T-helper 9 cell (primary cell): ENCODE measurements around the gene RAD18.

Experiments used
- DNase-seq: peaks from one replicate; pipeline ENCODE4 v3.0.0-alpha.2; 2020

Gene RAD18

GRCh38 chr3:8984526-8984925 is 21.3 kb upstream of the RAD18 start:
- no peak for DNase-seq

DNA sequence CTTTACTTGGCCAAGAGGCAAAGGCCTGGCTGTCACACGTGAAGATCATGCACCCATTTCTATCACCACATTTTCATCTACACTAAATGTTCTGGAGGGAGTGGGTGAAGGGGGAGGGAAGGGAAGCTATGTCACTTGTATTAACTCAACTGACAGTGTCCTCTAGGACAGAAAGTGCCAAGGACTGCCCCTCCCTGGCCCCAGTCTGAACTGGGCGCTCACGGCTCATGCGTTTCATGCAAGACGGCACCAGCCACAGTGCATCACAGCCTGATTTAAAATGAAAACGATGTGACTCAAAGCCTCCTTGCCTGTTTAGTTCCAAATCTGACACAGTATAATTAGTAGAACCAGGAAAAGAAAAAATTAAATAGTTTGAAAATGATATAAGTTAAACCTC is 20.8 kb upstream of the RAD18 start:
- no peak for DNase-seq

GRCh38 chr3:8983591-8983990 is 20.3 kb upstream of the RAD18 start:
- no peak for DNase-seq

DNA sequence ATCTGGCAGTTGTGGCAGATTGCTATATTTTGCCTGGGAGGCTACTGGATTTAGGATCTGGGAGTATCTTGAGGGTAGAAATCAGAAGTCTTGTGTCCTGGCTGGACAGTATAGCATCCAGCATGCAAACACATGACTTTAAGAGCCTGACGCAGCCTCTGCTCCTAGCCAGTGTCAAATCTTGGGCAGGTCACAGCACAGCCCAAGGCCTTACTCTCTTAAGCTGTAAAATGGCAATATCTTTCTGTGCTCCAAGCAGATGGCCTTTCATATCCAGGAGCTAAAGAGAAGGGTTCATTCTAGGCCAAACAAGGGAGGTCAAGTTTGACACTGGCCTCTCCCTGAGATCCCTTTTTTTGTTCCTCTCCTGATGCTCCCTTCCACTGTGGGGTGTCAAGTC is 19.8 kb upstream of the RAD18 start:
- DNase-seq = no peak

DNA sequence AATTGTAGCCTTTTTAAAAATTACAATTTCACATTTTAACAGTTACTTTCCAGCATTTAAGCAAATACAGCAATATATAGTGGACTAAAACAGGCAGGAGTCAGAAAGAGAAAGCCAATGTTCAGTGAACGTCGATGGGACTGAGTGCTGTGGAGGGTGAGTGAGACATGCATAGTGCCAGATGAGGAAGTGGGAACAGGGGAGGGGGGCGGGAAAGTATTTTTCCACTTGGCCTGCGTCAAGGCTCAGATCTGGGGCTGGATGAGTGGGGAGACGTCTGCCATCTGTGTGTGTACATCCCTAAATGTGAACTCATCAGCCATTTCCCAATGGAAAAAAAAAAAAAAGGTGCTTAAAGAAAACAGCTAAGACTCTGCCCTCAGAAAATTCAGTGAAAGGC is 19.2 kb upstream of the RAD18 start:
- DNase-seq = no peak

- no peak for DNase-seq
Measured at GRCh38 chr3:8981700-8982099, 18.4 kb upstream of the RAD18 start.

- DNase-seq = no peak
Measured at GRCh38 chr3:8981296-8981695, 18.0 kb upstream of the RAD18 start.

DNA sequence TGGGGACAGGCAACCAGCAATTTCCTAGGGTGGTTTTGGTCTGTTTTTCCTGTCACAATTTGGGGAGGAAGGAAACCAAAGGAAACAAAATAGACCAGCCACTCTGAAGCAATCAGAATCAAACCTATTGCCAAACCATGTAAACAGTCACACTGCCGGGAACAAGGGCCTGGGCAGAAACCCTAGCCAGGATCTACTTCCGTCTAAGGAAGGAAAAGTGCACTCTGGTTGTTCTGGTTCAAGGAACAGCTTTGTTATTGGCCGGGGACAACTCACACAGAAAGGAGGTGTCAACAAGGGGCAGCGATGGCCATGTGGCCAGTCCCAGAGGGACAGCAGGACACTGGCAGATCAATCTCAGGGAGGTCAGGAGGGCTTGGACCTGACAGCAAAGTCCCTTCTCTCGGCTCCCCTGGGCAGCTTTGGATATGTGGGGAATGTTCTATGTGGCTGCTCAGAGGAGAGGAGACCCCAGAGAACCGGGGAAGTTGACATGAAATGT is 17.5 kb upstream of the RAD18 start:
- no peak for DNase-seq

DNA sequence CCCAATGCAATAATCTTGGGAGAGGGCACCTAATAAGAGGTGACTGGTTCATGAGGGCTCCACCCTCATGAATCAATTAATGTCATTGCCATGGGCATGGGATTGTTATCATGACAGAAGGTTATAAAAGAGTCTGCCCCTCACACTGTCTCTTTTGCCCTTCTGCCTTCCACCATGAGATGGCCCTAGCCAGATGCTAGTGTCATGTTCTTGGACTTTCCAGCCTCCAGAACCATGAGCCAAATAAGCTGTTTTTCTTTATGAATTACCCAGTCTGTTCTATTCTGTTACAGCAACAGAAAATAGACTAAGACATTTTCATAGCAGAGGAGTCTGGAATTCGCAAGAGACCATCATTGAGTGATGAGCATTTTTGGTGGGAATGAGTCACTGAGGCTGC is 16.0 kb upstream of the RAD18 start:
- DNase-seq = no peak

- DNase-seq = no peak
Measured at GRCh38 chr3:8978551-8978950, 15.3 kb upstream of the RAD18 start.

GRCh38 chr3:8976540-8977182 is 13.4 kb upstream of the RAD18 start:
- DNase-seq = no peak

- no peak for DNase-seq
Measured at GRCh38 chr3:8975081-8976020, 12.1 kb upstream of the RAD18 start.

- no peak for DNase-seq
Measured at GRCh38 chr3:8974458-8974857, 11.2 kb upstream of the RAD18 start.

DNA sequence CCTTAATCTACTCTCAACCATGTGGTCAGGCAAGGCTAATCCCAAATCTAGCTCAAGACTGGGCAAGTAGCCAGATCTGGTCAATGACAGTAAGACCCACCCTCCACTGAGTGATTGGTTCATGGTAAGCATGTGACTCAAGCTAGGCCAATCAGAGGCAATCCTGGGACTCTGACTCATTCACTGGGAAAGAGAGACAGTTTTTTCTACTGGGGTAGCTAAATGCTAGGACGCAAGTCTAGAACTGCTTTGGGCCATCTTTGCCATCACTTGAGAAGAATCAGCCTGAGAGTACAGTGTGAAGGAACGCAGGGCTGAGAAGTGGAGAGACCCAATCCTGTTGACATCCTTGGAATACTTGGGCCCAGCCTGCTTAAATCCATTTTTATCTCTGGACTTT is 9.4 kb upstream of the RAD18 start:
- DNase-seq = no peak

GRCh38 chr3:8970971-8971589 is 7.8 kb upstream of the RAD18 start:
- peak; percentile 71 for DNase-seq

DNA sequence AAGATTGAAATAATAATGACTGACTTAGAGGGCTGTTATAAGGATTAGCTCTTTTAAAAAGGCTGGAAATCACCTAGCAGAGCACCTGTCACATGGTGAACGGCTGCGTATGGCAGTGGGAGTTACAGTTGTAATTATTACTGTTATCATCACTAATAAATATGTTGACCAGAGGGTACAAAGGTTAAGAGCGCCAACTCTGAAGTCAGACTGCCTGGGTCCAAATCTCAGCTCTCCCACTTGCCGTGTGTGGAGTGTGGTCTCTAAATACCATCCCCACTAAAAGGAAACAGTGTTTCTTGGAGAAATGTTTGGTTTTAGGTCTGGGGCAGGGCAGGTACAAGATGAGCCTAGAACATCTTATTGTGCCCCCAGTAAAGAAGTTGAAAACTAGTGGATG is 6.0 kb upstream of the RAD18 start:
- no peak for DNase-seq

DNA sequence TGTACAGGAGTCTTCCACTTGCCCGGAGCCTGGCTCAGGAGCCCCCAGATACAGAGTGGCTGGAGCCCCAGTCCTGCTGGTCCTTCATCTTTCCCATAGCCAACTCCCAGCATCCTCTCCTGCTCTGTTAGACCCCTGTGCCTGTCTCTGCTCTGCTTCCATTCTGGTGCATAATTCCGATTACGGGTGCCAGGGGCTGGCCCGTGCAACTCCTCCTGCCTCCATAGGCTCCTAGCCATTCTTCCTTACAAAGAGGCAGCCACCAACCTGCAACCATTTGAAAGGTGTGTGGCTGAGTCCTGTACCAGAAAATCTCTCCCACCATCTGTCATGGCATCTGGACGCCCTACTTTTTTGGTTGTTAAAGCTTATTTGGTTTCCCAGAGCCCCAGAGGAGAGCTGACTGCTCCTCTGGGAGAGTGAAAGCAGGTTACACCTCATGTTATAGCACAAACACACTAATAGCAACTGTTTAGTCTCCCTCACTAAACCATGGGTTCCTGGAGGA is 5.2 kb upstream of the RAD18 start:
- DNase-seq = no peak

GRCh38 chr3:8967553-8967952 is 4.3 kb upstream of the RAD18 start:
- DNase-seq = no peak

GRCh38 chr3:8966820-8967348 is 3.6 kb upstream of the RAD18 start:
- DNase-seq = no peak

DNA sequence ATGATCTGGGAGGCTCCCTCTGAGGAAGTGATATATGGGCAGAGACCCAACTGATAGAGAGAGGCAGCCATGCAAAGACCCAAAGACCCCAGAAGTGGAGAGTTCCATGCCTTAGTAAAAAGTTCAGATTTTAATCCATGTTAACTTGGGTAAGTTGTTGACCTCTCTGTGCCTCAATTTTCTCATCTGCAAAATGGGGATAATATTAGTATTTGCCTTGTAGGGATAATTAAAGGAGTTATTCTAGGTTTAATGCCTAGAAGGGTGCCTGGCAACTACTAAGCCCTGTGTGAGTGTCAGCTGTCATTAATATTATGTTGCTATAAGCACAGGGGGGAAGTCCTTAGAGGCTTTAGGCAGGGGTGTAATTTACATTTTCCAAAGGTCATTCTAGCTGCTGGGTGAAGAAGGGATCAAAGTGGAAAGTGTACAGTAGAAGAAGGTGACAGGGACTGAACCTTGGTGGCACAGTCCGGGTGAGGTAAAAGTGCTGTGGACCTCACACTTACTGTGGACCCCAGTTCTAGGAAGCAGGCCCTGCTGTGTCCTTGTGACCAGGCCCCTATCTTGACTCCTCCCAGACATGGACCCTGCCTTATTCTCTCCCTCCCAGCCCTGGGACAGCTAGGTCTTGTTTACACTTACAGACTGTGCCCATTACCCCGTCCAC is 3.0 kb upstream of the RAD18 start:
- no peak for DNase-seq

DNA sequence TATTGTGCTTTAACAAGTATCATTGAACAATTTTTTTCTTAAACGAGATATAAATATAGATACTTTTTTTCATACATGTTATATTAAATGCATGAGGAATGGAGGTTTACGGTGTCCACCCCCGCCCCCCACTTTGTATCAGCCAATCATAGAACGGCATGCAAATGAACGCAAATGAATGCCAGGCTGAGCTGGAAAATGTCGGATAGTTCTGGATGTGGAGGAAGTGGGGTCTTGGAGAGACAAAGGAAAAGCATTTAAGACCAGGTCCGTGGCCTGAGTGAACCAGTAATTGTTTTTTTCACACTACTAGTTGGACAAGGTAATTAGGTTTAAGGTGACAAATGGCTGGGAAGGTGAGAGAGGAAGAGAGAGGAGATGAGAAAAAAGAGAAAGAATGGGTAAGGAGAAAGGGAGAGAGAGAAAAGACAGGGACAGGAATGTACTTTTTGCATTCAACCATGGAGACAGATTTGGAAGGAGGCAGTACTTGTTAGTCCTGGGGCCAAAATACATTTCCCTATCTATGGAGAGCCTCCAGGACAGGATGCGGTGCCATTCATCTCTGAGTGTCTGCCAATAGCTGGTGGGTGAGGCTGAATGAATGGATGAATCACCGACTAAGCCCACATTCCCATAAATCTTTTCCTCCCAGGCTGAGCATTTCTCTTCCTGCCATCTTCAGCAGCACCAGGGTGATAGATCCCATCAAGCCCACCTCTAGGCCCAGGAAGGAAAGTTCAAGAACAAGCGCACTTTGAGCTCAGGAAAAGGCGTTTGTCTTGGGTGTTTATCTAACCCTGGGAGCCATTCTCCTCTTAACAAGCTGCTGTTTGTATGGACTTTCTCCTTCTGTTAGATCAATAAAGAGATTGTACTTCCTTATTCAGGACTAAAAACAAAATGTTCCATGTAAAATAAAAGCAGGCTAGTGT is 1.4 kb upstream of the RAD18 start:
- DNase-seq = no peak
